Measurements from ENCODE around the gene MIDN. TPM values are rescaled to one million over a fixed set of nuclear protein-coding genes. Genes with fewer than 3 reads are reported as not detected.
A peak's percentile ranks its signal among the peaks of the same experiment; 100 is the strongest.

Gene MIDN
- total and polyA plus RNA-seq, 10 of the 15 experiments (the other 5 are each of a cell fraction or from before 2014, with no cell fraction given): 0.38 to 51.5 (median 7.2) TPM

- TF ChIP-seq SPI1 (IDR thresholded peaks at IDR 0.05; ENCODE audit: borderline replicate concordance, insufficient read depth, low read depth, low read length) (peak; percentile 43; the same call in 1 of the 2 replicates), CBX5 (IDR thresholded peaks at IDR 0.05; ENCODE audit: low read depth) (no peak), IKZF1 (conservative IDR thresholded peaks at IDR 0.05) (peak; percentile 93), ATF3 (IDR thresholded peaks at IDR 0.05; ENCODE audit: borderline replicate concordance, extremely low read depth, low read depth, low read length) (no peak), POLR2AphosphoS2 (IDR thresholded peaks at IDR 0.05; ENCODE audit: low read depth, low read length) (peak; percentile 97), FOXK2 (IDR thresholded peaks at IDR 0.05) (peak; percentile 52; the same call in 1 of the 2 replicates), HDGF (IDR thresholded peaks at IDR 0.05) (peak; percentile 97), NBN (IDR thresholded peaks at IDR 0.05) (peak; percentile 90), IRF4 (IDR thresholded peaks at IDR 0.05; ENCODE audit: low read depth, low read length) (no peak), NR2C1 (IDR thresholded peaks at IDR 0.05) (peak; percentile 61), ZNF592 (IDR thresholded peaks at IDR 0.05) (0 out of 2 replicates have a peak, but pooled peaks have one; percentile 30), NFYA (IDR thresholded peaks at IDR 0.05; ENCODE audit: borderline replicate concordance, low read depth, low read length) (no peak), BMI1 (IDR thresholded peaks at IDR 0.05; ENCODE audit: borderline replicate concordance) (no peak), DPF2 (IDR thresholded peaks at IDR 0.05) (peak; percentile 69), POLR2A (IDR thresholded peaks at IDR 0.05; ENCODE audit: low read depth, low read length) (peak; percentile 92), SMAD1 (IDR thresholded peaks at IDR 0.05; ENCODE audit: low read depth, partially characterized antibody) (peak; percentile 18), LARP7 (IDR thresholded peaks at IDR 0.05) (peak; percentile 93; the same call in 1 of the 2 replicates), TCF7 (IDR thresholded peaks at IDR 0.05; ENCODE audit: borderline replicate concordance) (no peak)
- TF ChIP-seq, protein P1, sequence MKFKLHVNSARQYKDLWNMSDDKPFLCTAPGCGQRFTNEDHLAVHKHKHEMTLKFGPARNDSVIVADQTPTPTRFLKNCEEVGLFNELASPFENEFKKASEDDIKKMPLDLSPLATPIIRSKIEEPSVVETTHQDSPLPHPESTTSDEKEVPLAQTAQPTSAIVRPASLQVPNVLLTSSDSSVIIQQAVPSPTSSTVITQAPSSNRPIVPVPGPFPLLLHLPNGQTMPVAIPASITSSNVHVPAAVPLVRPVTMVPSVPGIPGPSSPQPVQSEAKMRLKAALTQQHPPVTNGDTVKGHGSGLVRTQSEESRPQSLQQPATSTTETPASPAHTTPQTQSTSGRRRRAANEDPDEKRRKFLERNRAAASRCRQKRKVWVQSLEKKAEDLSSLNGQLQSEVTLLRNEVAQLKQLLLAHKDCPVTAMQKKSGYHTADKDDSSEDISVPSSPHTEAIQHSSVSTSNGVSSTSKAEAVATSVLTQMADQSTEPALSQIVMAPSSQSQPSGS (IDR thresholded peaks at IDR 0.05; ENCODE audit: low read length): no peak
- TF ChIP-seq, protein P2, sequence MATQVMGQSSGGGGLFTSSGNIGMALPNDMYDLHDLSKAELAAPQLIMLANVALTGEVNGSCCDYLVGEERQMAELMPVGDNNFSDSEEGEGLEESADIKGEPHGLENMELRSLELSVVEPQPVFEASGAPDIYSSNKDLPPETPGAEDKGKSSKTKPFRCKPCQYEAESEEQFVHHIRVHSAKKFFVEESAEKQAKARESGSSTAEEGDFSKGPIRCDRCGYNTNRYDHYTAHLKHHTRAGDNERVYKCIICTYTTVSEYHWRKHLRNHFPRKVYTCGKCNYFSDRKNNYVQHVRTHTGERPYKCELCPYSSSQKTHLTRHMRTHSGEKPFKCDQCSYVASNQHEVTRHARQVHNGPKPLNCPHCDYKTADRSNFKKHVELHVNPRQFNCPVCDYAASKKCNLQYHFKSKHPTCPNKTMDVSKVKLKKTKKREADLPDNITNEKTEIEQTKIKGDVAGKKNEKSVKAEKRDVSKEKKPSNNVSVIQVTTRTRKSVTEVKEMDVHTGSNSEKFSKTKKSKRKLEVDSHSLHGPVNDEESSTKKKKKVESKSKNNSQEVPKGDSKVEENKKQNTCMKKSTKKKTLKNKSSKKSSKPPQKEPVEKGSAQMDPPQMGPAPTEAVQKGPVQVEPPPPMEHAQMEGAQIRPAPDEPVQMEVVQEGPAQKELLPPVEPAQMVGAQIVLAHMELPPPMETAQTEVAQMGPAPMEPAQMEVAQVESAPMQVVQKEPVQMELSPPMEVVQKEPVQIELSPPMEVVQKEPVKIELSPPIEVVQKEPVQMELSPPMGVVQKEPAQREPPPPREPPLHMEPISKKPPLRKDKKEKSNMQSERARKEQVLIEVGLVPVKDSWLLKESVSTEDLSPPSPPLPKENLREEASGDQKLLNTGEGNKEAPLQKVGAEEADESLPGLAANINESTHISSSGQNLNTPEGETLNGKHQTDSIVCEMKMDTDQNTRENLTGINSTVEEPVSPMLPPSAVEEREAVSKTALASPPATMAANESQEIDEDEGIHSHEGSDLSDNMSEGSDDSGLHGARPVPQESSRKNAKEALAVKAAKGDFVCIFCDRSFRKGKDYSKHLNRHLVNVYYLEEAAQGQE (IDR thresholded peaks at IDR 0.05; ENCODE audit: low read depth, low read length): no peak
- TF ChIP-seq, protein P3, sequence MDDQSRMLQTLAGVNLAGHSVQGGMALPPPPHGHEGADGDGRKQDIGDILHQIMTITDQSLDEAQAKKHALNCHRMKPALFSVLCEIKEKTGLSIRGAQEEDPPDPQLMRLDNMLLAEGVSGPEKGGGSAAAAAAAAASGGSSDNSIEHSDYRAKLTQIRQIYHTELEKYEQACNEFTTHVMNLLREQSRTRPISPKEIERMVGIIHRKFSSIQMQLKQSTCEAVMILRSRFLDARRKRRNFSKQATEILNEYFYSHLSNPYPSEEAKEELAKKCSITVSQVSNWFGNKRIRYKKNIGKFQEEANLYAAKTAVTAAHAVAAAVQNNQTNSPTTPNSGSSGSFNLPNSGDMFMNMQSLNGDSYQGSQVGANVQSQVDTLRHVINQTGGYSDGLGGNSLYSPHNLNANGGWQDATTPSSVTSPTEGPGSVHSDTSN (IDR thresholded peaks at IDR 0.05; ENCODE audit: insufficient replicate concordance, low read depth, low read length): peak; percentile 14
These were observed 11.0 kb downstream of the MIDN start (continued) for GRCh38 chr19:1259206-1259875.

Measured in GM12878 (cell line).